Caco-2 (cell line): Measurements from ENCODE around the gene TBXA2R. TPM values are rescaled to one million over a fixed set of nuclear protein-coding genes. Genes with fewer than 3 reads are reported as not detected.

Experiments used
- BruUV-seq: library from RNA; stranded (reverse); fragments of 400-500 nt; replicated peaks from 2 replicates; lab custom pipeline; 2021; lab: Mats Ljungman, UMichigan
- CTCF ChIA-PET: fragments of 300-600 bp; sonication (Branson Sonifier 250); formaldehyde crosslinking; loops from one replicate; lab custom pipeline; 2022; ENCODE audit warnings: antibody characterized with exemption; lab: Charles Lee
- POLR2A ChIA-PET: fragments of 300-600 bp; sonication (Branson Sonifier 250); formaldehyde crosslinking; loops from one replicate; lab custom pipeline; 2022; ENCODE audit warnings: antibody characterized with exemption; lab: Charles Lee
- DNase-seq, 2 experiments: peaks; one replicate each; pipeline versions ENCODE4 v3.0.0 to v3.0.0-alpha.2; 2020 to 2022
- H3K27me3 ChIP-seq: replicated peaks from 2 replicates; pipeline ENCODE4 v1.6.0; 2011; ENCODE audit warnings: low read length; ENCODE audit not compliant: control insufficient read depth, insufficient read depth
- H3K36me3 ChIP-seq: 2 replicates; pipeline ENCODE4 v1.5.1; 2011; ENCODE audit warnings: low read length; ENCODE audit not compliant: control insufficient read depth, insufficient read depth
- H3K4me1 ChIP-seq: fragments of 250-450 bp; sonication (Bioruptor Pico); 2 replicates; pipeline ENCODE4 v1.5.1; 2020; ENCODE audit warnings: mild to moderate bottlenecking
- H3K4me3 ChIP-seq: 2 replicates; pipeline ENCODE4 v1.5.1; 2011; ENCODE audit warnings: low read depth, mild to moderate bottlenecking, control low read depth, low read length
- H3K9me3 ChIP-seq: fragments of 250-450 bp; sonication (Bioruptor Pico); 2 replicates; pipeline ENCODE4 v1.5.1; 2020; ENCODE audit warnings: mild to moderate bottlenecking, moderate library complexity
- H3K27ac Mint-ChIP-seq: one replicate; pipeline ENCODE4 v1.8.0; 2022; ENCODE audit warnings: mixed read lengths; ENCODE audit not compliant: unreplicated experiment
- H3K27me3 Mint-ChIP-seq: one replicate; pipeline ENCODE4 v1.8.0; 2022; ENCODE audit warnings: mixed read lengths; ENCODE audit not compliant: insufficient read depth, unreplicated experiment
- H3K36me3 Mint-ChIP-seq: one replicate; pipeline ENCODE4 v1.8.0; 2022; ENCODE audit warnings: mild to moderate bottlenecking, mixed read lengths; ENCODE audit not compliant: insufficient read depth, unreplicated experiment
- H3K4me1 Mint-ChIP-seq: one replicate; pipeline ENCODE4 v1.8.0; 2022; ENCODE audit warnings: low read depth, mixed read lengths; ENCODE audit not compliant: unreplicated experiment
- H3K4me3 Mint-ChIP-seq: one replicate; pipeline ENCODE4 v1.8.0; 2022; ENCODE audit warnings: mild to moderate bottlenecking, moderate library complexity, mixed read lengths; ENCODE audit not compliant: unreplicated experiment
- H3K9me3 Mint-ChIP-seq: one replicate; pipeline ENCODE4 v1.8.0; 2022; ENCODE audit warnings: mixed read lengths; ENCODE audit not compliant: unreplicated experiment
- CTCF ChIP-seq, 2 experiments: fragments of 200-600 bp in 1 of 2; IDR thresholded peaks; 1 replicate in 1 of 2; 2 replicates in 1 of 2; pipeline versions ENCODE4 v1.5.1 to v1.8.0; 2011 to 2022; ENCODE audit warnings: antibody characterized with exemption in 1 of 2, control low read depth in 1 of 2, inconsistent platforms in 1 of 2, low read depth in 1 of 2, low read length in 1 of 2, mild to moderate bottlenecking in 1 of 2, moderate library complexity in 1 of 2; ENCODE audit not compliant: insufficient read depth in 1 of 2, severe bottlenecking in 1 of 2, unreplicated experiment in 1 of 2
- intact Hi-C: fragments of 100-400 bp; cut with micrococcal nuclease; formaldehyde crosslinking; loops from one replicate; pipeline ENCODE4 v1.10.0; 2022; ENCODE audit not compliant: unreplicated experiment
- total RNA-seq: library from RNA; stranded (reverse); gene quantifications from 2 replicates; pipeline ENCODE4 v1.2.3, GENCODE V29; 2022

Gene TBXA2R
- total RNA-seq, 1 experiment from 2014 or later, result 0.11 TPM

GRCh38 chr19:3550947-3551791, 55.5 kb downstream of the TBXA2R start:
- TF ChIP-seq CTCF (IDR thresholded peaks at IDR 0.05; ENCODE audit: insufficient read depth in 1 of 2, low read depth in 1 of 2, low read length in 1 of 2, severe bottlenecking in 1 of 2, unreplicated experiment in 1 of 2), result no peak
- H3K4me3 ChIP-seq, result no peak overlapping the region
- Mint-ChIP-seq H3K4me1 (peaks cover 2% of the 10 kb centered on the region), H3K36me3 (peaks cover 43% of the 10 kb centered on the region), H3K4me3 (no peak overlapping the region), H3K27ac (no peak overlapping the region), H3K27me3 (no peaks in the 10 kb centered on the region), H3K9me3 (no peaks in the 10 kb centered on the region)
- H3K9me3 ChIP-seq, result no peaks in the 10 kb centered on the region
- H3K4me1 ChIP-seq, result no peaks in the 10 kb centered on the region
- H3K27me3 ChIP-seq, result no peaks in the 10 kb centered on the region
- intact Hi-C loops, result loop anchor here (10.0 kb wide), 1 partner anchor 74 kb away; the partner anchor contains the start of gene CACTIN
- no peaks in the 10 kb centered on the region for H3K36me3 ChIP-seq
- BruUV-seq, result no TSS peak
- DNase-seq, result no peak
- CTCF ChIA-PET, result no interaction called here
- POLR2A ChIA-PET, result no interaction called here

DNA sequence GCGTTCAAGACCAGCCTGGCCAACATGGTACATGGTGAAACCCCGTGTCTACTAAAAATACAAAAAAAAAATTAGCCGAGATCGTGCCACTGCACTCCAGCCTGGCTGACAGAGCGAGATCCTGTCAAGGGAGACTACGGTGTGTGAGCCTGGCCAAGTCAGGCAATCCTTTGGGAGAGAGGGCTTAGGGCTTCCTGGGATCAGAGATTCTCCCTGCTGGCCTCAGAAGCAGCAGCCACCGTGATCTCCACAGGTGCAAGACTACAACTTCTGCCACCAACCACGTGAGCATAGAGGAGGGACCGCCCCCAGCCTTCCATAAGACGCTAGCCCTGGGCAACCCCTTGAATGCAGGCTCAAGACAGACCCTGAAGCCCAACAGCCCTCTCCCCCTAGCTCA, 56.9 kb downstream of the TBXA2R start:
- Mint-ChIP-seq H3K4me1 (no peaks in the 10 kb centered on the region), H3K9me3 (no peaks in the 10 kb centered on the region), H3K4me3 (no peak overlapping the region), H3K27me3 (no peaks in the 10 kb centered on the region), H3K27ac (no peak overlapping the region), H3K36me3 (peaks cover 49% of the 10 kb centered on the region)
- no peak for DNase-seq
- H3K9me3 ChIP-seq, result no peaks in the 10 kb centered on the region
- CTCF ChIA-PET, result no interaction called here
- no peak overlapping the region for H3K4me3 ChIP-seq
- no peaks in the 10 kb centered on the region; the same call in 1 of the 2 replicates for H3K36me3 ChIP-seq
- TF ChIP-seq CTCF (IDR thresholded peaks at IDR 0.05; ENCODE audit: insufficient read depth in 1 of 2, low read depth in 1 of 2, low read length in 1 of 2, severe bottlenecking in 1 of 2, unreplicated experiment in 1 of 2), result no peak
- POLR2A ChIA-PET, result no interaction called here
- H3K4me1 ChIP-seq, result no peaks in the 10 kb centered on the region
- intact Hi-C loops, result loop anchor here (10.0 kb wide), 1 partner anchor 75 kb away; the partner anchor contains the start of gene CACTIN
- no TSS peak for BruUV-seq
- H3K27me3 ChIP-seq, result no peaks in the 10 kb centered on the region

- Histone ChIP-seq H3K4me1 (no peaks in the 10 kb centered on the region), H3K9me3 (no peaks in the 10 kb centered on the region), H3K27me3 (no peaks in the 10 kb centered on the region), H3K4me3 (no peak overlapping the region), H3K36me3 (no peaks in the 10 kb centered on the region; the same call in 1 of the 2 replicates)
- Mint-ChIP-seq H3K27ac (no peak overlapping the region), H3K4me1 (no peaks in the 10 kb centered on the region), H3K36me3 (peaks cover 57% of the 10 kb centered on the region), H3K4me3 (no peak overlapping the region), H3K9me3 (no peaks in the 10 kb centered on the region), H3K27me3 (no peaks in the 10 kb centered on the region)
- BruUV-seq, result no TSS peak
- ChIA-PET POLR2A (no interaction called here), CTCF (no interaction called here)
- intact Hi-C loops, result no loop called here
- DNase-seq, result no peak
- no peak for TF ChIP-seq CTCF (IDR thresholded peaks at IDR 0.05; ENCODE audit: insufficient read depth in 1 of 2, low read depth in 1 of 2, low read length in 1 of 2, severe bottlenecking in 1 of 2, unreplicated experiment in 1 of 2)
Measured at GRCh38 chr19:3548606-3549005, 58.1 kb downstream of the TBXA2R start.
